A673 (cell line): ENCODE data around the gene PGGT1B. TPM values are rescaled to one million over a fixed set of nuclear protein-coding genes. Genes with fewer than 3 reads are reported as not detected.

Experiments used
- BruUV-seq: library from RNA; stranded (reverse); fragments of 400-500 nt; replicated peaks from 2 replicates; lab custom pipeline; 2021; lab: Mats Ljungman, UMichigan
- CTCF ChIA-PET: fragments of 300-600 bp; sonication (Branson Sonifier 250); formaldehyde crosslinking; loops from one replicate; lab custom pipeline; 2022; ENCODE audit warnings: antibody characterized with exemption; lab: Charles Lee
- POLR2A ChIA-PET: fragments of 300-600 bp; sonication (Branson Sonifier 250); formaldehyde crosslinking; loops from one replicate; lab custom pipeline; 2022; ENCODE audit warnings: antibody characterized with exemption; ENCODE audit not compliant: low non-redundant PET; lab: Charles Lee
- DNase-seq: peaks from one replicate; pipeline ENCODE4 v3.0.0-alpha.2; 2015; ENCODE audit warnings: low spot score
- H3K27ac ChIP-seq: fragments of 200-600 bp; sonication (generic); 2 replicates; pipeline ENCODE4 v1.5.1; 2016; ENCODE audit warnings: mixed run types, low read depth, mild to moderate bottlenecking, mixed read lengths, antibody characterized with exemption, low read length; ENCODE audit not compliant: poor library complexity, severe bottlenecking
- H3K27me3 ChIP-seq: fragments of 200-600 bp; sonication (generic); replicated peaks from 2 replicates; pipeline ENCODE4 v1.6.1; 2017; ENCODE audit warnings: mixed run types, low read depth, mild to moderate bottlenecking, mixed read lengths, antibody characterized with exemption, low read length; ENCODE audit not compliant: insufficient read depth, poor library complexity
- H3K36me3 ChIP-seq: fragments of 200-600 bp; sonication (generic); 2 replicates; pipeline ENCODE4 v1.6.1; 2016; ENCODE audit warnings: mixed run types, mild to moderate bottlenecking, mixed read lengths, antibody characterized with exemption, low read length; ENCODE audit not compliant: insufficient read depth, poor library complexity, severe bottlenecking
- H3K4me1 ChIP-seq: fragments of 200-600 bp; sonication (generic); 2 replicates; pipeline ENCODE4 v1.6.1; 2017; ENCODE audit warnings: mixed run types, mild to moderate bottlenecking, mixed read lengths, antibody characterized with exemption, low read length; ENCODE audit not compliant: insufficient read depth, poor library complexity, severe bottlenecking
- H3K4me3 ChIP-seq: fragments of 200-600 bp; sonication (generic); 2 replicates; pipeline ENCODE4 v1.5.1; 2016; ENCODE audit warnings: low read depth, mixed run types, mild to moderate bottlenecking, mixed read lengths, low read length; ENCODE audit not compliant: poor library complexity, severe bottlenecking
- H3K9me3 ChIP-seq: fragments of 200-600 bp; sonication (generic); 2 replicates; pipeline ENCODE4 v1.6.1; 2016; ENCODE audit warnings: mixed run types, low read depth, mild to moderate bottlenecking, mixed read lengths, antibody characterized with exemption, low read length; ENCODE audit not compliant: poor library complexity, severe bottlenecking
- CTCF ChIP-seq: fragments of 300-800, 200-600 bp; sonication (generic); conservative IDR thresholded peaks from 2 replicates; pipeline ENCODE4 v1.5.1; 2017; ENCODE audit warnings: low read depth, mild to moderate bottlenecking, antibody characterized with exemption, low read length, moderate library complexity, mixed read lengths
- EZH2 ChIP-seq: fragments of 200-600 bp; sonication (generic); IDR thresholded peaks from 2 replicates; pipeline ENCODE4 v1.6.1; 2017; ENCODE audit warnings: borderline replicate concordance, low read depth, mild to moderate bottlenecking, mixed read lengths, antibody characterized with exemption, low read length; ENCODE audit not compliant: poor library complexity, severe bottlenecking
- intact Hi-C: fragments of 100-400 bp; cut with micrococcal nuclease; formaldehyde crosslinking; loops from one replicate; pipeline ENCODE4 v1.10.0; 2022; ENCODE audit not compliant: unreplicated experiment
- total RNA-seq: library from RNA; stranded (reverse); gene quantifications from 2 replicates; pipeline ENCODE4 v1.2.3, GENCODE V29; 2021

The PGGT1B gene
- total RNA-seq, 1 experiment from 2014 or later = 43.0 TPM

GRCh38 chr5:115231598-115231997, 31.1 kb downstream of the PGGT1B start:
- H3K4me3 ChIP-seq = no peak overlapping the region
- POLR2A ChIA-PET = no interaction called here
- no TSS peak for BruUV-seq
- H3K4me1 ChIP-seq = no peaks in the 10 kb centered on the region
- H3K27me3 ChIP-seq = no peaks in the 10 kb centered on the region
- TF ChIP-seq CTCF = no peak
- TF ChIP-seq EZH2 = no peak
- H3K27ac ChIP-seq = no peak overlapping the region
- DNase-seq = no peak
- H3K36me3 ChIP-seq = peaks cover 6% of the 10 kb centered on the region
- intact Hi-C loops = no loop called here
- H3K9me3 ChIP-seq = no peaks in the 10 kb centered on the region
- CTCF ChIA-PET = no interaction called here

- no peak overlapping the region for H3K4me3 ChIP-seq
- H3K36me3 ChIP-seq = peaks cover 6% of the 10 kb centered on the region
- DNase-seq = no peak
- H3K27me3 ChIP-seq = no peaks in the 10 kb centered on the region
- H3K27ac ChIP-seq = no peak overlapping the region
- intact Hi-C loops = no loop called here
- no peaks in the 10 kb centered on the region for H3K4me1 ChIP-seq
- CTCF ChIA-PET = no interaction called here
- TF ChIP-seq CTCF (no peak), EZH2 (no peak)
- no TSS peak for BruUV-seq
- POLR2A ChIA-PET = no interaction called here
- H3K9me3 ChIP-seq = no peaks in the 10 kb centered on the region
Measured at GRCh38 chr5:115229606-115230005, 33.1 kb downstream of the PGGT1B start.

- BruUV-seq = no TSS peak
- H3K27me3 ChIP-seq = no peaks in the 10 kb centered on the region
- no peak overlapping the region for H3K4me3 ChIP-seq
- TF ChIP-seq CTCF = no peak
- no peak for TF ChIP-seq EZH2
- ChIA-PET CTCF (no interaction called here), POLR2A (no interaction called here)
- intact Hi-C loops = no loop called here
- no peaks in the 10 kb centered on the region for H3K4me1 ChIP-seq
- peaks cover 6% of the 10 kb centered on the region for H3K36me3 ChIP-seq
- no peak overlapping the region for H3K27ac ChIP-seq
- no peak for DNase-seq
- no peaks in the 10 kb centered on the region for H3K9me3 ChIP-seq
Measured at GRCh38 chr5:115227281-115227680, 35.4 kb downstream of the PGGT1B start.
